A549 (cell line): ENCODE results near the gene FLVCR1.

Source experiments
- BHLHE40 ChIP-seq: IDR thresholded peaks from 2 replicates; pipeline ENCODE4 v1.6.1; 2012; ENCODE audit warnings: low read depth, low read length, inconsistent platforms
- EHMT2 ChIP-seq: fragments of 200-600 bp; sonication (generic); IDR thresholded peaks from 2 replicates; pipeline ENCODE4 v1.6.1; 2016; ENCODE audit warnings: antibody characterized with exemption, low read depth, mild to moderate bottlenecking, moderate library complexity
- EP300 ChIP-seq, 2 experiments: fragments of >200 bp; sonication (Bioruptor Twin); formaldehyde crosslinking; IDR thresholded peaks; 2 replicates in 1 of 2; 3 replicates in 1 of 2; pipeline ENCODE4 v1.6.1; 2016 to 2017
- KDM1A ChIP-seq: fragments of 200-600 bp; sonication (generic); IDR thresholded peaks from 2 replicates; pipeline ENCODE4 v1.6.1; 2016; ENCODE audit warnings: low read depth, mild to moderate bottlenecking
- KDM5A ChIP-seq: fragments of 200-600 bp; sonication (generic); IDR thresholded peaks from 2 replicates; pipeline ENCODE4 v1.6.1; 2016; ENCODE audit warnings: antibody characterized with exemption, mild to moderate bottlenecking
- MAX ChIP-seq: IDR thresholded peaks from 2 replicates; pipeline ENCODE4 v1.6.1; 2012
- PBX3 ChIP-seq: IDR thresholded peaks from 2 replicates; pipeline ENCODE4 v1.6.1; 2012
- POLR2A ChIP-seq: IDR thresholded peaks from 2 replicates; pipeline ENCODE4 v1.6.1; 2012; ENCODE audit warnings: mild to moderate bottlenecking, low read length
- ZFP36 ChIP-seq: fragments of 450-650 bp; IDR thresholded peaks from 2 replicates; pipeline ENCODE4 v1.6.1; 2014; ENCODE audit warnings: borderline replicate concordance; ENCODE audit not compliant: partially characterized antibody
- ZSCAN20 ChIP-seq: fragments of 250-450 bp; sonication (Bioruptor Pico); IDR thresholded peaks from 2 replicates; pipeline ENCODE4 v1.8.0; 2022; ENCODE audit warnings: mild to moderate bottlenecking, moderate library complexity
- TF ChIP-seq, protein P1 (sequence below): fragments of >200 bp; sonication (Bioruptor Twin); formaldehyde crosslinking; IDR thresholded peaks from 3 replicates; pipeline ENCODE4 v1.5.1; 2016
- TF ChIP-seq, protein P2 (sequence below): fragments of 150-350 bp; IDR thresholded peaks from 2 replicates; pipeline ENCODE4 v1.6.1; 2014; ENCODE audit warnings: low read depth, mild to moderate bottlenecking, low read length

GRCh38 chr1:212918824-212919223 lies 60.7 kb downstream of the FLVCR1 start:
- TF ChIP-seq, protein P1, sequence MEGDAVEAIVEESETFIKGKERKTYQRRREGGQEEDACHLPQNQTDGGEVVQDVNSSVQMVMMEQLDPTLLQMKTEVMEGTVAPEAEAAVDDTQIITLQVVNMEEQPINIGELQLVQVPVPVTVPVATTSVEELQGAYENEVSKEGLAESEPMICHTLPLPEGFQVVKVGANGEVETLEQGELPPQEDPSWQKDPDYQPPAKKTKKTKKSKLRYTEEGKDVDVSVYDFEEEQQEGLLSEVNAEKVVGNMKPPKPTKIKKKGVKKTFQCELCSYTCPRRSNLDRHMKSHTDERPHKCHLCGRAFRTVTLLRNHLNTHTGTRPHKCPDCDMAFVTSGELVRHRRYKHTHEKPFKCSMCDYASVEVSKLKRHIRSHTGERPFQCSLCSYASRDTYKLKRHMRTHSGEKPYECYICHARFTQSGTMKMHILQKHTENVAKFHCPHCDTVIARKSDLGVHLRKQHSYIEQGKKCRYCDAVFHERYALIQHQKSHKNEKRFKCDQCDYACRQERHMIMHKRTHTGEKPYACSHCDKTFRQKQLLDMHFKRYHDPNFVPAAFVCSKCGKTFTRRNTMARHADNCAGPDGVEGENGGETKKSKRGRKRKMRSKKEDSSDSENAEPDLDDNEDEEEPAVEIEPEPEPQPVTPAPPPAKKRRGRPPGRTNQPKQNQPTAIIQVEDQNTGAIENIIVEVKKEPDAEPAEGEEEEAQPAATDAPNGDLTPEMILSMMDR: no peak
- TF ChIP-seq MAX (no peak), KDM1A (no peak), POLR2A (no peak), EHMT2 (no peak), EP300 (IDR thresholded peaks at IDR 0.05) (no peak), BHLHE40 (no peak), KDM5A (no peak), PBX3 (no peak), ZSCAN20 (CRISPR knock-in tag) (no peak), ZFP36 (no peak)
- TF ChIP-seq, protein P2, sequence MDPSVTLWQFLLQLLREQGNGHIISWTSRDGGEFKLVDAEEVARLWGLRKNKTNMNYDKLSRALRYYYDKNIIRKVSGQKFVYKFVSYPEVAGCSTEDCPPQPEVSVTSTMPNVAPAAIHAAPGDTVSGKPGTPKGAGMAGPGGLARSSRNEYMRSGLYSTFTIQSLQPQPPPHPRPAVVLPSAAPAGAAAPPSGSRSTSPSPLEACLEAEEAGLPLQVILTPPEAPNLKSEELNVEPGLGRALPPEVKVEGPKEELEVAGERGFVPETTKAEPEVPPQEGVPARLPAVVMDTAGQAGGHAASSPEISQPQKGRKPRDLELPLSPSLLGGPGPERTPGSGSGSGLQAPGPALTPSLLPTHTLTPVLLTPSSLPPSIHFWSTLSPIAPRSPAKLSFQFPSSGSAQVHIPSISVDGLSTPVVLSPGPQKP: no peak
